ENCODE data around the gene PPP1R3F. TPM values are rescaled to one million over a fixed set of nuclear protein-coding genes. Genes with fewer than 3 reads are reported as not detected.

The PPP1R3F gene
- total RNA-seq, 4 donors from 2014 or later, result 2.0 to 18.7 (median 2.8) TPM

DNA sequence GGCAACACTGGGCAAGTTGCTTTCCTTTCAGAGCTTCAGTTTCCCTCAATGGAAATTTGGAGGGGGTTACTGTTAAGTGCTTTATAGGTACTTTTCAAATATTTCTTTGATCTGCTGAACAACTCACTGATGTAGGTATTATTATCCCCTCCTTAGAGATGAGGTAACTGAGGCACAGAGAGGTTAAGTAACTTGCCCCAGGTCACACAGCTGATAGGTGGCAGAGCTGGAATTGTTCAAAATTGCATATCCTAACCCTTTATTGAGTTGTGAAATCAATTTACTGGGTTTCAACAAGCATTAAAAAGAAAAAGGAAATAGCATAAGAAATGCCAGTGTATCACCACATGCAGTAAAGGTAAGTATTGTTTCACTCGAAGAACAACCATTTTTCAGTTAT lies 6.6 kb downstream of the PPP1R3F start:
- peaks cover 0 to 15% (median 8%) of the 10 kb centered on the region in 4 donors for H3K4me1 ChIP-seq
- no peak overlapping the region for H3K4me3 ChIP-seq
- WGBS, 2 donors (ENCODE audit: low coverage in 1 of 2), result 39% methylated on average over 1 of the region's 1 CpG; no CpG with 5 or more reads in 1 of the 2 donors
- intact Hi-C loops (cut with DNase I; ENCODE audit: low total_unique reads), result no loop called here
- no peak for DNase-seq
- H3K36me3 ChIP-seq, result no peaks in the 10 kb centered on the region
- no peak overlapping the region for H3K27ac ChIP-seq
- in situ Hi-C loops (cut with MboI; ENCODE audit: low pct_ligation_motif_present in 1 of 4, low pct_unique_long_range_greater_than_20kb in 1 of 4, low sequenced_read_pairs in 3 of 4), result no loop called here
- no peaks in the 10 kb centered on the region for H3K9me3 ChIP-seq
- no peaks in the 10 kb centered on the region for H3K27me3 ChIP-seq
- TF ChIP-seq EP300 (IDR thresholded peaks at IDR 0.05; ENCODE audit: low read depth) (no peak), POLR2A (IDR thresholded peaks at IDR 0.05) (no peak), POLR2AphosphoS5 (IDR thresholded peaks at IDR 0.05) (no peak)
- TF ChIP-seq, protein P1, sequence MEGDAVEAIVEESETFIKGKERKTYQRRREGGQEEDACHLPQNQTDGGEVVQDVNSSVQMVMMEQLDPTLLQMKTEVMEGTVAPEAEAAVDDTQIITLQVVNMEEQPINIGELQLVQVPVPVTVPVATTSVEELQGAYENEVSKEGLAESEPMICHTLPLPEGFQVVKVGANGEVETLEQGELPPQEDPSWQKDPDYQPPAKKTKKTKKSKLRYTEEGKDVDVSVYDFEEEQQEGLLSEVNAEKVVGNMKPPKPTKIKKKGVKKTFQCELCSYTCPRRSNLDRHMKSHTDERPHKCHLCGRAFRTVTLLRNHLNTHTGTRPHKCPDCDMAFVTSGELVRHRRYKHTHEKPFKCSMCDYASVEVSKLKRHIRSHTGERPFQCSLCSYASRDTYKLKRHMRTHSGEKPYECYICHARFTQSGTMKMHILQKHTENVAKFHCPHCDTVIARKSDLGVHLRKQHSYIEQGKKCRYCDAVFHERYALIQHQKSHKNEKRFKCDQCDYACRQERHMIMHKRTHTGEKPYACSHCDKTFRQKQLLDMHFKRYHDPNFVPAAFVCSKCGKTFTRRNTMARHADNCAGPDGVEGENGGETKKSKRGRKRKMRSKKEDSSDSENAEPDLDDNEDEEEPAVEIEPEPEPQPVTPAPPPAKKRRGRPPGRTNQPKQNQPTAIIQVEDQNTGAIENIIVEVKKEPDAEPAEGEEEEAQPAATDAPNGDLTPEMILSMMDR (IDR thresholded peaks at IDR 0.05), result no peak

- intact Hi-C loops (cut with DNase I; ENCODE audit: low total_unique reads), result no loop called here
- Histone ChIP-seq H3K27ac (no peak overlapping the region), H3K4me3 (no peak overlapping the region), H3K27me3 (no peaks in the 10 kb centered on the region), H3K36me3 (no peaks in the 10 kb centered on the region), H3K4me1 (peaks cover 0 to 8% (median 4%) of the 10 kb centered on the region in 4 donors), H3K9me3 (no peaks in the 10 kb centered on the region)
- in situ Hi-C loops (cut with MboI; ENCODE audit: low pct_ligation_motif_present in 1 of 4, low pct_unique_long_range_greater_than_20kb in 1 of 4, low sequenced_read_pairs in 3 of 4), result no loop called here
- no peak for DNase-seq
- 66% methylated on average over 18 of the region's 19 CpGs; no CpG with 5 or more reads in 1 of the 2 donors for WGBS, 2 donors (ENCODE audit: low coverage in 1 of 2)
- TF ChIP-seq POLR2A (IDR thresholded peaks at IDR 0.05) (no peak), POLR2AphosphoS5 (IDR thresholded peaks at IDR 0.05) (no peak), EP300 (IDR thresholded peaks at IDR 0.05; ENCODE audit: low read depth) (no peak)
- TF ChIP-seq, protein P1 (IDR thresholded peaks at IDR 0.05), result no peak
These were observed 7.3 kb downstream of the PPP1R3F start for GRCh38 chrX:49276671-49277534.

- H3K27ac ChIP-seq, result no peak overlapping the region
- no peaks in the 10 kb centered on the region for H3K27me3 ChIP-seq
- WGBS, 2 donors (ENCODE audit: low coverage in 1 of 2), result 72% methylated on average over 3 of the region's 3 CpGs; no CpG with 5 or more reads in 1 of the 2 donors
- in situ Hi-C loops (cut with MboI; ENCODE audit: low pct_ligation_motif_present in 1 of 4, low pct_unique_long_range_greater_than_20kb in 1 of 4, low sequenced_read_pairs in 3 of 4), result no loop called here
- DNase-seq, result no peak
- H3K36me3 ChIP-seq, result no peaks in the 10 kb centered on the region
- no peaks in the 10 kb centered on the region for H3K9me3 ChIP-seq
- no peak for TF ChIP-seq POLR2AphosphoS5 (IDR thresholded peaks at IDR 0.05)
- TF ChIP-seq, protein P1 (IDR thresholded peaks at IDR 0.05), result no peak
- no peak for TF ChIP-seq POLR2A (IDR thresholded peaks at IDR 0.05)
- TF ChIP-seq EP300 (IDR thresholded peaks at IDR 0.05; ENCODE audit: low read depth), result no peak
- H3K4me1 ChIP-seq, result peaks cover 0 to 2% (median under 1%) of the 10 kb centered on the region in 4 donors
- intact Hi-C loops (cut with DNase I; ENCODE audit: low total_unique reads), result no loop called here
- no peak overlapping the region for H3K4me3 ChIP-seq
These were observed 7.9 kb downstream of the PPP1R3F start for GRCh38 chrX:49277535-49277830.

GRCh38 chrX:49278081-49278480 lies 8.5 kb downstream of the PPP1R3F start:
- no peaks in the 10 kb centered on the region for H3K9me3 ChIP-seq
- H3K4me3 ChIP-seq, result no peak overlapping the region
- no peaks in the 10 kb centered on the region for H3K4me1 ChIP-seq
- in situ Hi-C loops (cut with MboI; ENCODE audit: low pct_ligation_motif_present in 1 of 4, low pct_unique_long_range_greater_than_20kb in 1 of 4, low sequenced_read_pairs in 3 of 4), result no loop called here
- no peaks in the 10 kb centered on the region for H3K27me3 ChIP-seq
- no peak for DNase-seq
- TF ChIP-seq, protein P1 (IDR thresholded peaks at IDR 0.05), result no peak
- TF ChIP-seq POLR2AphosphoS5 (IDR thresholded peaks at IDR 0.05), result no peak
- H3K27ac ChIP-seq, result no peak overlapping the region
- 89% methylated on average over 3 of the region's 3 CpGs; no CpG with 5 or more reads in 1 of the 2 donors for WGBS, 2 donors (ENCODE audit: low coverage in 1 of 2)
- no peaks in the 10 kb centered on the region for H3K36me3 ChIP-seq
- intact Hi-C loops (cut with DNase I; ENCODE audit: low total_unique reads), result no loop called here

Measured in transverse colon (tissue), 4 donors.